ENCODE data around the gene PDE4D. TPM values are rescaled to one million over a fixed set of nuclear protein-coding genes. Genes with fewer than 3 reads are reported as not detected.

The PDE4D gene
- total RNA-seq, 1 experiment from 2014 or later = 2.1 TPM

GRCh38 chr5:59299006-59299405 is 594.5 kb downstream of the PDE4D start:
- Histone ChIP-seq H4K91ac (ENCODE audit: insufficient read length, low read depth, low read length) (no peak overlapping the region), H2BK5ac (ENCODE audit: insufficient read length, low read length) (no peak overlapping the region), H4K8ac (replicated peaks; ENCODE audit: insufficient read length, low read depth, low read length) (no peak overlapping the region), H2AK5ac (ENCODE audit: insufficient read length, low read length) (no peak overlapping the region), H3K27me3 (ENCODE audit: insufficient read depth, low read length) (no peaks in the 10 kb centered on the region), H4K20me1 (ENCODE audit: control insufficient read depth, insufficient read depth, insufficient read length) (no peaks in the 10 kb centered on the region), H2BK20ac (ENCODE audit: low read depth, low read length, poor library complexity, severe bottlenecking) (no peak overlapping the region), H2BK12ac (ENCODE audit: insufficient read length, low read depth, low read length) (no peak overlapping the region), H3K79me1 (ENCODE audit: insufficient read depth, low read depth, low read length, poor library complexity, severe bottlenecking) (no peaks in the 10 kb centered on the region), H2AFZ (ENCODE audit: low read length) (no peak overlapping the region), H2BK15ac (ENCODE audit: low read depth, low read length) (no peak overlapping the region), H3T11ph (ENCODE audit: low read length) (no peak overlapping the region), H3K79me2 (ENCODE audit: insufficient read depth, low read length) (no peaks in the 10 kb centered on the region), H3K27ac (ENCODE audit: insufficient read length, low read depth, low read length) (no peak overlapping the region), H4K5ac (ENCODE audit: insufficient read length, low read depth, low read length) (no peak overlapping the region), H3K4me1 (ENCODE audit: insufficient read depth, low read length) (no peaks in the 10 kb centered on the region), H3K23ac (ENCODE audit: insufficient read length, low read depth, low read length) (no peak overlapping the region), H3K9me3 (ENCODE audit: control insufficient read depth, low read depth, low read length) (no peaks in the 10 kb centered on the region), H3K14ac (ENCODE audit: insufficient read depth, low read length) (no peak overlapping the region), H3K9ac (ENCODE audit: extremely low read depth, insufficient read length, low read length) (no peak overlapping the region), H3K18ac (ENCODE audit: insufficient read length, low read depth, low read length) (no peak overlapping the region), H3K4me2 (ENCODE audit: insufficient read depth, insufficient read length, low read length) (no peak overlapping the region), H3K56ac (ENCODE audit: insufficient read length, low read depth, low read length) (no peak overlapping the region), H3K4ac (ENCODE audit: low read depth, low read length) (no peak overlapping the region), H2BK120ac (ENCODE audit: low read depth, low read length, poor library complexity, severe bottlenecking) (no peak overlapping the region), H3K23me2 (ENCODE audit: insufficient read length, low read depth, low read length, poor library complexity, severe bottlenecking) (no peaks in the 10 kb centered on the region)
- no peak overlapping the region for H3K4me3 Mint-ChIP-seq
- no peaks in the 10 kb centered on the region for H3K4me1 Mint-ChIP-seq
- H3K36me3 Mint-ChIP-seq (ENCODE audit: insufficient read depth in 1 of 3, low read depth in 3 of 3) = peaks cover 0 to 4% (median 2%) of the 10 kb centered on the region in 3 experiments; a peak in 1 of 7 replicates
- TF ChIP-seq CTCF (conservative IDR thresholded peaks at IDR 0.05) = no peak
- peaks cover 3% of the 10 kb centered on the region; the same call in 1 of the 2 replicates for H3K27me3 Mint-ChIP-seq (ENCODE audit: low read depth)
- peaks cover 0 to 2% of the 10 kb centered on the region in 2 experiments; a peak in 3 of 5 replicates for H3K9me3 Mint-ChIP-seq
- H3K27ac Mint-ChIP-seq = no peak overlapping the region
- DNase-seq = no peak
- WGBS (ENCODE audit: extremely low coverage, insufficient read length, low lambda C conversion rate) = no CpG with 5 or more reads among the region's 3 CpGs
